Glomerular visceral epithelial cell (primary cell): ENCODE results near the gene SERPINE2.

Experiments
- DNase-seq: peaks from one replicate; pipeline ENCODE4 v3.0.0-alpha.2; 2016; ENCODE audit errors: extremely low spot score

The SERPINE2 gene

GRCh38 chr2:223943561-223944008 is 95.5 kb downstream of the SERPINE2 start:
- DNase-seq, result peak; percentile 62

GRCh38 chr2:223943135-223943534 is 96.0 kb downstream of the SERPINE2 start:
- no peak for DNase-seq

DNA sequence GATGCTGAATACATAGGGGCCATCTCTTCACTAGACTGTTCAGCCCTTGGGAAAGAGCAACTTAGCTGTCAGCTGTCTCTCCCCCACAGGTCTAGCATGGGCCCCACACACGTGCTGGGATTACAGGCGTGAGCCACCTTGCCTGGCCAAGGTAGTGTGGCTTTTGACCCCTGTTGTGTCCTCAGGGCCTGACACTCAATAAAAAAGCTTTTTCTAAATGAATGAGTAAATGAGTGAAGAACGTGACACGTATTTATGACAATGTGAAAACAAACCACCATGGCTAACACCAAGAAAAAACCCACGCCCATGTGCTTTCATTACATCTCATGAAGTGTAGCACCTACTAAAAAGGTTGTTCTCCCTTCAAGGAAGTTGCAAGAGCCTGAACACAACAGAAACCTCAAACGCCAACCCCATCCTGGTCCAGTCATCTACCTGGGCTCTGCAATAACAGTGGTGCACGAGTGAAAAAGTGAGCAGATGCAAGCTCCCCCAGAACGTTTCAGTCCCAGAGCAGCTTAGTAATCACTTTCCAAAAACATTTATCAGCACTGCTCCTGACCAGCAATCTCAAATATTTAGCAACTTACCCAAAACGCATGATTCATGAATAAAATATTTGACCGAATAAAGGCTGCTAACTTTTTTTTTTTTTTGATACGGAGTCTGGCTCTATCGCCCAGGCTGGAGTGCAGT is 97.4 kb downstream of the SERPINE2 start:
- DNase-seq, result peak; percentile 91

GRCh38 chr2:223939438-223939837 is 99.6 kb downstream of the SERPINE2 start:
- DNase-seq, result peak; percentile 37

GRCh38 chr2:223937535-223937934 is 101.6 kb downstream of the SERPINE2 start:
- DNase-seq, result no peak

DNA sequence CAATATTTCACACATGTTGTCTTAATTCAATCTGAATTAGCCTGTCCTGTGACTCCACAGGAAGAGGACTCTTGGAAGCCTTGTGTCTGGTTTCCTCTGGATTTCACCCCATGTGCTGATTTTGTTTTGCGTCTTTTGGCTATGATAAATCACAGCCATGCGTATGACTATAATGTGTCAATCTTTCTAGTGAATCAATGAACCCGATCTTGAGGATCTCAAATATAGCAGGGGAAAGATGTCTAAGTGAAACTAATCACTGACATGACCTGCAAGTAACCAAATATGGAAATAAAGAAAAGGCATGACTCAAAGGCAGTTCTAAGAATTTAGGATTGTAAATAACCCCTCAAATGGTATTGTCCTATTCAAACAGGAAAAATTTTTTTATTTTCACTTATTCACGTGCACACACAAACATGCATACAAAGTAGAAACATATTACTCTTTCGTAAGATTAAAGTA is 102.2 kb downstream of the SERPINE2 start:
- DNase-seq, result no peak

GRCh38 chr2:223935459-223936125 is 103.5 kb downstream of the SERPINE2 start:
- DNase-seq, result no peak

- DNase-seq, result no peak
These were observed 104.2 kb downstream of the SERPINE2 start for GRCh38 chr2:223934870-223935269.

GRCh38 chr2:223932816-223933800 is 106.0 kb downstream of the SERPINE2 start:
- DNase-seq, result no peak

DNA sequence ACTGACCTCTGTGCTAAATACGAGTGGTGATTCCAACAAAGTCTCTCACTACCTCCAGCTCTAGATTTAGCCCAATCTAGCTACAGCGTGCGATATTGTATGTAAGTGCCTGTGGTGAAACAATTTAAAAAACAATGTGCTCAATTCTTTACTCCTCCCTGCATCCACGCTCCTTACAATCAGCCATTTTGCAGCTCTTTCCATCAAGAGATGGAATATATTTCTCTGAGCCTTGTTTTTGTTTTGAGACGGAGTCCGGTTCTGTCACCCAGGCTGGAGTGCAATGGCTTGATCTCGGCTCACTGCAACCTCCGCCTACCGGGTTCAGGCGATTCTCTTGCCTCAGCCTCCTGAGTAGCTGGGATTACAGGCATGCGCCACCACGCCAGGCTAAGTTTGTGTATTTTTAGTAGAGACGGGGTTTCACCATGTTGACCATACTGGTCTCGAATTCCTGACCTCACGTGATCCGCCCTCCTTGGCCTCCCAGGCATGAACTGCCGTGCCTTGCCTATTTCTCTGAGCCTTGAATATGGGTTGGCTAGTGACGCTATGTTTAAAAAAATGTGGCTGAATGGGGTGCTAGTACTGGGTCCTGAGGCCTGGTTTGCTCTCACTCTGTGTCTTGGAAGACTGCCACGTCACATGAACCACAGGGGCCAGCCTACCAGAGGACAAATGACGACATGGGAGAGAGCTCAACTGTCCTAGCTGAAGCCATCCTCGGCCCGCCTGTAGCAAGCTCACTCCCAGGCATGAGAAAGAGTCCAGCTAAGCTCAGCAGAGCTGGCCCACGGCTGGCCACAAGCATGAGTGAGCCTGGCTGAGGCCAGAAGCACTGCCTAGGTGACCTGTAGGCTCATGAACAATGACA is 108.7 kb downstream of the SERPINE2 start:
- peak; percentile 51 for DNase-seq

- DNase-seq, result no peak
These were observed 109.4 kb downstream of the SERPINE2 start for GRCh38 chr2:223929571-223930102.

DNA sequence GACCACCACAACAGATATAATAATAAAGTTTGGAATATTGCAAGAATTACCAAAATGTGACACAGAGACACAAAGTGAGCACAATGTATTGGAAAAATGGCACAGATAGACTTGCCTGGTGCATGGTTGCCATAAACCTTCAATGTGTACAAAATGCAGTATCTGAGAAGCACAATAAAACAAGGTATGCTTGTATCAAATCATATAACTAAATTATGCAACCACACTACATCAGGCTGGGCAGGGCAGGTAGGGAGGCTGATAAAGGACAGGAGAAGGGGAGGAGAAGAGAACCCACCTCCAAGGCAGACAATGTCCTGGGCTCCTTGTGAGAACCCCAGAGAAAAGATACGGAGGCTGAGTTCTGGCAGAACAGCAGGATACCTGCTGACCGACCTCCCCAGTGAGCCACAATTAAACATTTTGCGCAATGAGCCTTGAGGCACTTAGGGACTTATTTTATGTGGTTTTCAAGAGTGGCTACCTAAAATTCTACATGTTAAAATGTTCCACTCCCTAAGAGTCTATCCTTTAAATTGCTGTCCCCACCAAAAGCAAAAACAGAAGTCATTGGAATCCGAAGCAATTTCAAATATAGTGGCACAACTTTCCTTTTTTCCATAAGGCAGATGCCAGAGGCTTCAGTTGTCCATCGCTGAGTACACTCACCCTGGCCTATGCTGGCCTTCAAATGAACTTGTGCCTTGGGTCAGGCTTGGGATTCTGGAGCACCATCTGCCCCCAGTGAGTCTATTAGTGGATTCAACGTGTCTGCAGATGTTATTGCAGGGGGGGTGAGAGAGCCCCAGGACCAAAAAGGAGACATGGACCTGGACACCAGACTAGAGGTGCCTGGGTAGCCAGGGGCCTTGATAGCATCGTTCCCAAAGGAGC is 110.7 kb downstream of the SERPINE2 start:
- DNase-seq, result no peak

DNA sequence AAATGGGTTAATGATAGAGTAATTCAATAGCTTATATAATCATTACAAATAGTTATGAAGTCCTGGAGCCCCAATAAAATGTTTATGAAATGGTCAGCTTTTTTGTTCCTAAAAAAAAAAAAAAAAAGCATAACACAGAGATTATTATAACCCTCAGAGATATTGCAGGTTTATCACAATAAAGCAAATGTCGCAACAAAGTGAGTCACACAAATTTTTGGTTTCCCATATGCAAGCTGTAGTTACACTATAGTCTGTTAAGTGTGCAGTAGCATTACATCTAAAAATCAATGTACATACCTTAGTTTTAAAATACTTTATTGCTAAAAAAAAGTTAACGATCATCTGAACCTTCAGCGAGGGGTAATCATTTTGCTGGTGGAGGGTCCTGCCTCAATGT is 114.0 kb downstream of the SERPINE2 start:
- DNase-seq, result no peak
